GM12872 (cell line): ENCODE results near the gene OR5H2.
A peak's percentile ranks its signal among the peaks of the same experiment; 100 is the strongest.

Source experiments
- CTCF ChIP-seq: IDR thresholded peaks from 3 replicates; pipeline ENCODE4 v1.5.1; 2011; ENCODE audit warnings: low read depth, mild to moderate bottlenecking, low read length, moderate library complexity; ENCODE audit not compliant: insufficient read depth

OR5H2 gene

GRCh38 chr3:98282205-98282604, at the start of gene OR5H2:
OR5H2 (plus strand) TSS chr3:98282505; CDS start chr3:98282903, 398 bp downstream.
- no peak for TF ChIP-seq CTCF

GRCh38 chr3:98233468-98233867, 48.8 kb upstream of the OR5H2 start:
- TF ChIP-seq CTCF: no peak

GRCh38 chr3:98240131-98240530, 42.2 kb upstream of the OR5H2 start:
- no peak for TF ChIP-seq CTCF

- no peak for TF ChIP-seq CTCF
Measured at GRCh38 chr3:98242155-98242554, 40.1 kb upstream of the OR5H2 start.

GRCh38 chr3:98243843-98244242, 38.5 kb upstream of the OR5H2 start:
- no peak for TF ChIP-seq CTCF

GRCh38 chr3:98246142-98246541, 36.2 kb upstream of the OR5H2 start:
- TF ChIP-seq CTCF: no peak

- peak; percentile 65 for TF ChIP-seq CTCF
Measured at GRCh38 chr3:98259707-98260106, 22.6 kb upstream of the OR5H2 start.

GRCh38 chr3:98262046-98262445, 20.3 kb upstream of the OR5H2 start:
- no peak for TF ChIP-seq CTCF
